Body of pancreas (tissue), 4 donors: ENCODE data around the gene TFRC.

Experiments
- CTCF ChIP-seq, 7 experiments: fragments of 450-650 bp in 4 of 7; fragments of 200-600 bp in 3 of 7; sonication (generic) in 3 of 7; IDR thresholded peaks; one replicate each; pipeline ENCODE4 v1.5.1; 2016 to 2019; ENCODE audit warnings: antibody characterized with exemption in 7 of 7
- POLR2A ChIP-seq, 3 donors: fragments of 450-650 bp; IDR thresholded peaks; one replicate each; pipeline ENCODE4 v1.6.1; 2016; ENCODE audit warnings: antibody characterized with exemption in 3 of 3, mild to moderate bottlenecking in 2 of 3

GRCh38 chr3:196122021-196122687 is 40.3 kb upstream of the TFRC start:
- TF ChIP-seq CTCF (IDR thresholded peaks at IDR 0.05) (no peak), POLR2A (IDR thresholded peaks at IDR 0.05) (no peak)
